HCT116 (cell line): ENCODE results near the gene DNTT. TPM values are rescaled to one million over a fixed set of nuclear protein-coding genes. Genes with fewer than 3 reads are reported as not detected.

ENCODE experiments used
- ATAC-seq: fragments of 200-7000 bp; cut with Tn5 transposase; 2 replicates; pipeline ENCODE4 v1.9.1; 2020; ENCODE audit warnings: mild to moderate bottlenecking, moderate library complexity
- BruUV-seq: library from RNA; stranded (reverse); fragments of 400-500 nt; replicated peaks from 2 replicates; lab custom pipeline; 2021; lab: Mats Ljungman, UMichigan
- CTCF ChIA-PET: fragments of 300-600 bp; sonication (Branson Sonifier 250); formaldehyde crosslinking; loops from one replicate; lab custom pipeline; 2021; ENCODE audit warnings: antibody characterized with exemption; lab: Charles Lee
- POLR2A ChIA-PET: fragments of 300-600, 350-600 bp; sonication (Branson Sonifier 250); formaldehyde crosslinking; loops from one replicate; lab custom pipeline; 2021; ENCODE audit warnings: antibody characterized with exemption; lab: Charles Lee
- RAD21 ChIA-PET, 2 experiments: fragments of 300-600 bp; sonication (Branson Sonifier 250); formaldehyde crosslinking; loops; one replicate each; lab custom pipeline; 2023; ENCODE audit warnings: low total read pairs in 2 of 2; ENCODE audit not compliant: uncharacterized antibody in 2 of 2, unreplicated experiment in 2 of 2, low non-redundant PET in 1 of 2; lab: Charles Lee
- DNase-seq: peaks from one replicate; pipeline ENCODE4 v3.0.0-alpha.2; 2010; ENCODE audit warnings: low read depth, low spot score
- H2AFZ ChIP-seq: fragments of 200-600 bp; shearing (Covaris generic), sonication (generic); 2 replicates; pipeline ENCODE4 v1.6.1; 2017; ENCODE audit warnings: low read depth, mixed run types, mixed read lengths, antibody characterized with exemption, low read length; ENCODE audit not compliant: poor library complexity, severe bottlenecking
- H3K27ac ChIP-seq: 2 replicates; pipeline ENCODE4 v1.5.1; 2012; ENCODE audit warnings: low read depth, low read length
- H3K27me3 ChIP-seq: fragments of 200-600 bp; sonication (generic); 2 replicates; pipeline ENCODE4 v1.6.1; 2016; ENCODE audit warnings: mixed run types, low read length, mixed read lengths; ENCODE audit not compliant: insufficient read depth
- H3K36me3 ChIP-seq, 2 experiments: fragments of 200-500 bp in 1 of 2; fragments of 200-600 bp in 1 of 2; sonication (Bioruptor generic) in 1 of 2; sonication (generic) in 1 of 2; 2 replicates each; pipeline versions ENCODE4 v1.5.1 to v1.6.1; 2014 to 2016; ENCODE audit warnings: low read length in 2 of 2, inconsistent platforms in 1 of 2, mixed read lengths in 1 of 2, mixed run types in 1 of 2; ENCODE audit not compliant: insufficient read depth in 2 of 2, control insufficient read depth in 1 of 2
- H3K4me1 ChIP-seq, 2 experiments: fragments of 200-600 bp in 1 of 2; sonication (generic) in 1 of 2; 2 replicates each; pipeline versions ENCODE4 v1.5.1 to v1.6.1; 2012 to 2017; ENCODE audit warnings: low read length in 2 of 2, inconsistent platforms in 1 of 2, mild to moderate bottlenecking in 1 of 2, mixed read lengths in 1 of 2, mixed run types in 1 of 2, moderate library complexity in 1 of 2; ENCODE audit not compliant: insufficient read depth in 2 of 2, control insufficient read depth in 1 of 2
- H3K4me2 ChIP-seq: fragments of 200-600 bp; sonication (generic); 2 replicates; pipeline ENCODE4 v1.6.1; 2017; ENCODE audit warnings: mixed run types, low read length, mixed read lengths
- H3K4me3 ChIP-seq, 2 experiments: fragments of 200-600 bp in 1 of 2; sonication (generic) in 1 of 2; replicated peaks in 1 of 2; 2 replicates each; pipeline ENCODE4 v1.5.1; 2011 to 2016; ENCODE audit warnings: low read length in 2 of 2, control low read depth in 1 of 2, low read depth in 1 of 2, mild to moderate bottlenecking in 1 of 2, mixed read lengths in 1 of 2, mixed run types in 1 of 2
- H3K79me2 ChIP-seq: fragments of 200-600 bp; sonication (generic); 2 replicates; pipeline ENCODE4 v1.6.1; 2017; ENCODE audit warnings: mild to moderate bottlenecking, mixed run types, low read length, moderate library complexity, mixed read lengths; ENCODE audit not compliant: insufficient read depth
- H3K9ac ChIP-seq: fragments of 200-600 bp; sonication (generic); 2 replicates; pipeline ENCODE4 v1.6.1; 2016; ENCODE audit warnings: low read length, mixed read lengths
- H3K9me2 ChIP-seq: fragments of 200-600 bp; sonication (generic), shearing (Covaris generic); 2 replicates; pipeline ENCODE4 v1.6.1; 2017; ENCODE audit warnings: mixed run types, mild to moderate bottlenecking, moderate library complexity; ENCODE audit not compliant: insufficient read depth
- H3K9me3 ChIP-seq, 2 experiments: fragments of 200-500 bp in 1 of 2; fragments of 200-600 bp in 1 of 2; sonication (Bioruptor generic) in 1 of 2; sonication (generic) in 1 of 2; 2 replicates each; pipeline ENCODE4 v1.6.1; 2014 to 2017; ENCODE audit warnings: low read length in 2 of 2, mixed read lengths in 2 of 2, inconsistent platforms in 1 of 2, low read depth in 1 of 2, mild to moderate bottlenecking in 1 of 2, mixed run types in 1 of 2, moderate library complexity in 1 of 2; ENCODE audit not compliant: control insufficient read depth in 1 of 2, insufficient read depth in 1 of 2
- H4K20me1 ChIP-seq: fragments of 200-600 bp; sonication (generic), shearing (Covaris generic); 2 replicates; pipeline ENCODE4 v1.6.1; 2017; ENCODE audit warnings: mixed run types, mild to moderate bottlenecking, moderate library complexity; ENCODE audit not compliant: insufficient read depth
- CEBPB ChIP-seq: IDR thresholded peaks from 2 replicates; pipeline ENCODE4 v1.6.1; 2012; ENCODE audit warnings: low read depth
- ELF1 ChIP-seq: IDR thresholded peaks from 2 replicates; pipeline ENCODE4 v1.6.1; 2012; ENCODE audit warnings: low read depth, borderline replicate concordance
- EZH2 ChIP-seq: fragments of 200-600 bp; sonication (generic); IDR thresholded peaks from 2 replicates; pipeline ENCODE4 v1.6.1; 2017; ENCODE audit warnings: antibody characterized with exemption, mixed run types
- FOSL1 ChIP-seq: IDR thresholded peaks from 2 replicates; pipeline ENCODE4 v1.6.1; 2012; ENCODE audit warnings: low read depth
- JUND ChIP-seq: IDR thresholded peaks from 2 replicates; pipeline ENCODE4 v1.6.1; 2012
- POLR2A ChIP-seq: IDR thresholded peaks from 2 replicates; pipeline ENCODE4 v1.7.0; 2011; ENCODE audit warnings: borderline replicate concordance; ENCODE audit not compliant: insufficient read depth, insufficient read length; ENCODE audit errors: extremely low read depth
- RAD21 ChIP-seq: IDR thresholded peaks from 2 replicates; pipeline ENCODE4 v1.6.1; 2012; ENCODE audit warnings: low read depth, mild to moderate bottlenecking
- SP1 ChIP-seq: IDR thresholded peaks from 2 replicates; pipeline ENCODE4 v1.6.1; 2012; ENCODE audit warnings: low read depth
- YY1 ChIP-seq: IDR thresholded peaks from 2 replicates; pipeline ENCODE4 v1.6.1; 2011; ENCODE audit warnings: low read length, low read depth, moderate library complexity, mild to moderate bottlenecking; ENCODE audit not compliant: insufficient replicate concordance; ENCODE audit errors: extremely low read depth
- ZFX ChIP-seq: fragments of 450-650 bp; IDR thresholded peaks from 2 replicates; pipeline ENCODE4 v1.6.1; 2017
- ZNF274 ChIP-seq: fragments of 200-500 bp; sonication (Bioruptor generic); IDR thresholded peaks from 2 replicates; pipeline ENCODE4 v1.6.1; 2014; ENCODE audit warnings: mild to moderate bottlenecking, low read depth, low read length, inconsistent platforms
- intact Hi-C: fragments of 100-400 bp; cut with micrococcal nuclease; formaldehyde crosslinking; loops from 2 replicates; pipeline ENCODE4 v1.10.0; 2022
- total RNA-seq: library from RNA; stranded (reverse); gene quantifications from one replicate; pipeline ENCODE4 v1.2.1, GENCODE V29; 2021; ENCODE audit not compliant: unreplicated experiment
- TF ChIP-seq, protein P1 (sequence below): IDR thresholded peaks from 2 replicates; pipeline ENCODE4 v1.6.1; 2011; ENCODE audit warnings: mild to moderate bottlenecking, low read length, moderate library complexity; ENCODE audit not compliant: insufficient replicate concordance; ENCODE audit errors: extremely low read depth
- TF ChIP-seq, protein P2 (sequence below), 3 experiments: fragments of 200-600 bp in 1 of 3; sonication (generic) in 1 of 3; IDR thresholded peaks in 2 of 3; conservative IDR thresholded peaks in 1 of 3; 2 replicates each; pipeline ENCODE4 v1.5.1; 2012 to 2017; ENCODE audit warnings: low read depth in 2 of 3, low read length in 2 of 3, antibody characterized with exemption in 1 of 3, borderline replicate concordance in 1 of 3, control low read depth in 1 of 3, mild to moderate bottlenecking in 1 of 3, mixed read lengths in 1 of 3, mixed run types in 1 of 3, moderate library complexity in 1 of 3; ENCODE audit not compliant: insufficient read depth in 1 of 3
- TF ChIP-seq, protein P3 (sequence below): IDR thresholded peaks from 2 replicates; pipeline ENCODE4 v1.6.1; 2012

DNTT gene
- total RNA-seq, 1 experiment from 2014 or later = not detected

DNA sequence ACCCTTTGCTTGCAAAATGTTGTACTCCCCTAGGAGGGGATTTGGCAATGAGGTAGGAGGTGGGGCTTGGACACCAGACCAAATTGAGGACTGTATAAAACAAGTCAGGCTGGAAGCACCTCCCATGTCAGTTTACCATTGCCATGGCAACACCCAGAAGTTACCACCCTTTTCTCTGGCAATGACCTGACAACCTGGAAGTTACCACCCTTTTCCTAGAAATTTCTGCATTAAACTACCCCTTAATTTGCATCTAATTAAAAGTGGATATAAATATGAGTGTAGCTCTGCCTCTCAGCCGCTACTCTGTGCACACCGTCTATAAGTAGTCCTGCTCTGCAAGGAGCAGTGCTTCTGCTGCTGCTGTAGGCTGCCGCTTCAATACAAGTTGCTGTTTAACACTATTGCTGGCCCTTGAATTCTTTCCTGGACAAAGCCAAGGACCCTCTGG, 25.0 kb upstream of the DNTT start:
- no peak overlapping the region for H3K27ac ChIP-seq
- CTCF ChIA-PET = no interaction called here
- H3K27me3 ChIP-seq = no peaks in the 10 kb centered on the region
- intact Hi-C loops = no loop called here
- RAD21 ChIA-PET = no interaction called here
- no peak overlapping the region for H3K9ac ChIP-seq
- ATAC-seq (no peak), DNase-seq (no peak)
- H3K9me2 ChIP-seq = no peaks in the 10 kb centered on the region
- no peaks in the 10 kb centered on the region for H3K36me3 ChIP-seq
- H2AFZ ChIP-seq = no peak overlapping the region
- H4K20me1 ChIP-seq = no peaks in the 10 kb centered on the region
- no TSS peak for BruUV-seq
- peaks cover 0 to 7% of the 10 kb centered on the region in 2 experiments; a peak in 2 of 4 replicates for H3K4me1 ChIP-seq
- H3K79me2 ChIP-seq = no peaks in the 10 kb centered on the region
- POLR2A ChIA-PET = no interaction called here
- H3K9me3 ChIP-seq = no peaks in the 10 kb centered on the region
- no peak overlapping the region for H3K4me2 ChIP-seq
- TF ChIP-seq JUND = no peak
- TF ChIP-seq EZH2 = no peak
- TF ChIP-seq, protein P1, sequence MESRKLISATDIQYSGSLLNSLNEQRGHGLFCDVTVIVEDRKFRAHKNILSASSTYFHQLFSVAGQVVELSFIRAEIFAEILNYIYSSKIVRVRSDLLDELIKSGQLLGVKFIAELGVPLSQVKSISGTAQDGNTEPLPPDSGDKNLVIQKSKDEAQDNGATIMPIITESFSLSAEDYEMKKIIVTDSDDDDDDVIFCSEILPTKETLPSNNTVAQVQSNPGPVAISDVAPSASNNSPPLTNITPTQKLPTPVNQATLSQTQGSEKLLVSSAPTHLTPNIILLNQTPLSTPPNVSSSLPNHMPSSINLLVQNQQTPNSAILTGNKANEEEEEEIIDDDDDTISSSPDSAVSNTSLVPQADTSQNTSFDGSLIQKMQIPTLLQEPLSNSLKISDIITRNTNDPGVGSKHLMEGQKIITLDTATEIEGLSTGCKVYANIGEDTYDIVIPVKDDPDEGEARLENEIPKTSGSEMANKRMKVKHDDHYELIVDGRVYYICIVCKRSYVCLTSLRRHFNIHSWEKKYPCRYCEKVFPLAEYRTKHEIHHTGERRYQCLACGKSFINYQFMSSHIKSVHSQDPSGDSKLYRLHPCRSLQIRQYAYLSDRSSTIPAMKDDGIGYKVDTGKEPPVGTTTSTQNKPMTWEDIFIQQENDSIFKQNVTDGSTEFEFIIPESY = no peak
- no peak for TF ChIP-seq FOSL1
- TF ChIP-seq RAD21 = no peak
- TF ChIP-seq POLR2A = no peak
- TF ChIP-seq ZNF274 = no peak
- TF ChIP-seq, protein P2, sequence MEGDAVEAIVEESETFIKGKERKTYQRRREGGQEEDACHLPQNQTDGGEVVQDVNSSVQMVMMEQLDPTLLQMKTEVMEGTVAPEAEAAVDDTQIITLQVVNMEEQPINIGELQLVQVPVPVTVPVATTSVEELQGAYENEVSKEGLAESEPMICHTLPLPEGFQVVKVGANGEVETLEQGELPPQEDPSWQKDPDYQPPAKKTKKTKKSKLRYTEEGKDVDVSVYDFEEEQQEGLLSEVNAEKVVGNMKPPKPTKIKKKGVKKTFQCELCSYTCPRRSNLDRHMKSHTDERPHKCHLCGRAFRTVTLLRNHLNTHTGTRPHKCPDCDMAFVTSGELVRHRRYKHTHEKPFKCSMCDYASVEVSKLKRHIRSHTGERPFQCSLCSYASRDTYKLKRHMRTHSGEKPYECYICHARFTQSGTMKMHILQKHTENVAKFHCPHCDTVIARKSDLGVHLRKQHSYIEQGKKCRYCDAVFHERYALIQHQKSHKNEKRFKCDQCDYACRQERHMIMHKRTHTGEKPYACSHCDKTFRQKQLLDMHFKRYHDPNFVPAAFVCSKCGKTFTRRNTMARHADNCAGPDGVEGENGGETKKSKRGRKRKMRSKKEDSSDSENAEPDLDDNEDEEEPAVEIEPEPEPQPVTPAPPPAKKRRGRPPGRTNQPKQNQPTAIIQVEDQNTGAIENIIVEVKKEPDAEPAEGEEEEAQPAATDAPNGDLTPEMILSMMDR (IDR thresholded peaks at IDR 0.05 in 2 of 3, conservative IDR thresholded peaks at IDR 0.05 in 1 of 3; ENCODE audit: borderline replicate concordance in 1 of 3, insufficient read depth in 1 of 3, low read depth in 2 of 3, low read length in 2 of 3) = no peak
- TF ChIP-seq YY1 = no peak
- no peak for TF ChIP-seq ELF1
- no peak for TF ChIP-seq CEBPB
- TF ChIP-seq, protein P3, sequence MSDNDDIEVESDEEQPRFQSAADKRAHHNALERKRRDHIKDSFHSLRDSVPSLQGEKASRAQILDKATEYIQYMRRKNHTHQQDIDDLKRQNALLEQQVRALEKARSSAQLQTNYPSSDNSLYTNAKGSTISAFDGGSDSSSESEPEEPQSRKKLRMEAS = no peak
- TF ChIP-seq SP1 = no peak
- TF ChIP-seq ZFX = no peak
- H3K4me3 ChIP-seq = no peak overlapping the region
